Esophagus muscularis mucosa (tissue), 4 donors: Measurements from ENCODE around the gene TMEM53. TPM values are rescaled to one million over a fixed set of nuclear protein-coding genes. Genes with fewer than 3 reads are reported as not detected.

Experiments
- DNase-seq: peaks from one replicate; pipeline ENCODE4 v3.0.0-alpha.2; 2017; ENCODE audit errors: extremely low spot score
- H3K27ac ChIP-seq, 4 donors: fragments of 200-600 bp; sonication (generic); replicated peaks in 1 of 4; 1 replicate in 3 of 4; 2 replicates in 1 of 4; pipeline ENCODE4 v1.5.1; 2016 to 2019; ENCODE audit warnings: mild to moderate bottlenecking in 1 of 4
- H3K27me3 ChIP-seq, 4 donors: fragments of 200-600 bp; sonication (generic); one replicate each; pipeline versions ENCODE4 v1.5.1 to v1.6.0; 2016 to 2019
- H3K36me3 ChIP-seq, 4 donors: fragments of 200-600 bp; sonication (generic); one replicate each; pipeline ENCODE4 v1.5.1; 2016 to 2019
- H3K4me1 ChIP-seq, 4 donors: fragments of 200-600 bp; sonication (generic); one replicate each; pipeline ENCODE4 v1.5.1; 2016 to 2019
- H3K4me3 ChIP-seq, 4 donors: fragments of 200-600 bp; sonication (generic); 1 replicate in 2 of 4; 2 replicates in 2 of 4; pipeline ENCODE4 v1.5.1; 2016 to 2019; ENCODE audit warnings: mild to moderate bottlenecking in 4 of 4, moderate library complexity in 1 of 4
- H3K9me3 ChIP-seq, 4 donors: fragments of 200-600 bp; sonication (generic); 1 replicate in 3 of 4; 2 replicates in 1 of 4; pipeline ENCODE4 v1.5.1; 2016 to 2019
- EP300 ChIP-seq: sonication (generic); formaldehyde crosslinking; IDR thresholded peaks from one replicate; pipeline ENCODE4 v1.6.1; 2017; ENCODE audit warnings: antibody characterized with exemption
- POLR2A ChIP-seq: fragments of 450-650 bp; IDR thresholded peaks from one replicate; pipeline ENCODE4 v1.6.1; 2017; ENCODE audit warnings: antibody characterized with exemption, moderate library complexity, mild to moderate bottlenecking, low read depth
- POLR2AphosphoS5 ChIP-seq, 2 donors: sonication (generic); formaldehyde crosslinking; IDR thresholded peaks; one replicate each; pipeline ENCODE4 v1.6.1; 2017; ENCODE audit warnings: antibody characterized with exemption in 2 of 2
- WGBS: methylation state at CpG from one replicate; pipeline ENCODE4 v1.1.5; 2018; 5-methylcytosine and 5-hydroxymethylcytosine counted together
- intact Hi-C: fragments of 100-400 bp; cut with DNase I; formaldehyde crosslinking; loops from one replicate; pipeline ENCODE4 v1.15.1; 2023
- total RNA-seq, 4 donors: library from RNA; depleted of rRNA; stranded (reverse); fragments of >200 nt; gene quantifications; one replicate each; pipeline versions ENCODE4 v1.1.0 to v1.2.1, GENCODE V29; 2016
- TF ChIP-seq, protein P1 (sequence below), 3 experiments: fragments of 200-600 bp in 2 of 3; fragments of 450-650 bp in 1 of 3; sonication (generic) in 2 of 3; IDR thresholded peaks; one replicate each; pipeline ENCODE4 v1.5.1; 2017 to 2019; ENCODE audit warnings: antibody characterized with exemption in 3 of 3, mild to moderate bottlenecking in 2 of 3, moderate library complexity in 1 of 3

The TMEM53 gene
- total RNA-seq, 4 donors from 2014 or later, result 4.5 to 7.0 (median 5.7) TPM

DNA sequence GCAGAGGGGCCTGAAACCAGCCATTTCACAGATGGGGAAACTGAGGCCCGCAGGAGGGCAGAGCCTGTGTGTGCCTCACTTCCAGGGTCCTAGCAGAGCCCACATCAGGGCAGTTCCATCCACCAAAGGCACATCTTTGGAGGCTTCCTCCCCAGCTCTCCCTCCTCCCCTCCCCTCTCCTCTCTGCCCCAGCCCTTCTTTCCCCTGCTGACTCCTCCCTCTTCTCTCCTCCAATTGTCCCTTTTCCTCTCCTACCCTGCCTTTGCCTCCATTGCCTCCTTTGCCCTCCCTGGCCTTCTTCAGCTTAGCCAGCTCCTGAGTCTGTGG, 56.6 kb downstream of the TMEM53 start:
- TF ChIP-seq, protein P1, sequence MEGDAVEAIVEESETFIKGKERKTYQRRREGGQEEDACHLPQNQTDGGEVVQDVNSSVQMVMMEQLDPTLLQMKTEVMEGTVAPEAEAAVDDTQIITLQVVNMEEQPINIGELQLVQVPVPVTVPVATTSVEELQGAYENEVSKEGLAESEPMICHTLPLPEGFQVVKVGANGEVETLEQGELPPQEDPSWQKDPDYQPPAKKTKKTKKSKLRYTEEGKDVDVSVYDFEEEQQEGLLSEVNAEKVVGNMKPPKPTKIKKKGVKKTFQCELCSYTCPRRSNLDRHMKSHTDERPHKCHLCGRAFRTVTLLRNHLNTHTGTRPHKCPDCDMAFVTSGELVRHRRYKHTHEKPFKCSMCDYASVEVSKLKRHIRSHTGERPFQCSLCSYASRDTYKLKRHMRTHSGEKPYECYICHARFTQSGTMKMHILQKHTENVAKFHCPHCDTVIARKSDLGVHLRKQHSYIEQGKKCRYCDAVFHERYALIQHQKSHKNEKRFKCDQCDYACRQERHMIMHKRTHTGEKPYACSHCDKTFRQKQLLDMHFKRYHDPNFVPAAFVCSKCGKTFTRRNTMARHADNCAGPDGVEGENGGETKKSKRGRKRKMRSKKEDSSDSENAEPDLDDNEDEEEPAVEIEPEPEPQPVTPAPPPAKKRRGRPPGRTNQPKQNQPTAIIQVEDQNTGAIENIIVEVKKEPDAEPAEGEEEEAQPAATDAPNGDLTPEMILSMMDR (IDR thresholded peaks at IDR 0.05), result no peak
- TF ChIP-seq POLR2AphosphoS5 (IDR thresholded peaks at IDR 0.05) (no peak), POLR2A (no peak), EP300 (no peak)
- no peaks in the 10 kb centered on the region for H3K9me3 ChIP-seq
- peaks cover 0 to 10% (median 0%) of the 10 kb centered on the region in 4 donors for H3K27me3 ChIP-seq
- no peaks in the 10 kb centered on the region for H3K36me3 ChIP-seq
- peak overlapping the region in 2 of 4 donors; percentile 18 to 59 for H3K27ac ChIP-seq
- H3K4me1 ChIP-seq, result peaks cover 8 to 38% (median 29%) of the 10 kb centered on the region in 4 donors
- WGBS, result 89% methylated on average over 1 of the region's 1 CpG
- intact Hi-C loops, result no loop called here
- no peak for DNase-seq
- peak overlapping the region; percentile 44 to 61 (median 54) for H3K4me3 ChIP-seq

DNA sequence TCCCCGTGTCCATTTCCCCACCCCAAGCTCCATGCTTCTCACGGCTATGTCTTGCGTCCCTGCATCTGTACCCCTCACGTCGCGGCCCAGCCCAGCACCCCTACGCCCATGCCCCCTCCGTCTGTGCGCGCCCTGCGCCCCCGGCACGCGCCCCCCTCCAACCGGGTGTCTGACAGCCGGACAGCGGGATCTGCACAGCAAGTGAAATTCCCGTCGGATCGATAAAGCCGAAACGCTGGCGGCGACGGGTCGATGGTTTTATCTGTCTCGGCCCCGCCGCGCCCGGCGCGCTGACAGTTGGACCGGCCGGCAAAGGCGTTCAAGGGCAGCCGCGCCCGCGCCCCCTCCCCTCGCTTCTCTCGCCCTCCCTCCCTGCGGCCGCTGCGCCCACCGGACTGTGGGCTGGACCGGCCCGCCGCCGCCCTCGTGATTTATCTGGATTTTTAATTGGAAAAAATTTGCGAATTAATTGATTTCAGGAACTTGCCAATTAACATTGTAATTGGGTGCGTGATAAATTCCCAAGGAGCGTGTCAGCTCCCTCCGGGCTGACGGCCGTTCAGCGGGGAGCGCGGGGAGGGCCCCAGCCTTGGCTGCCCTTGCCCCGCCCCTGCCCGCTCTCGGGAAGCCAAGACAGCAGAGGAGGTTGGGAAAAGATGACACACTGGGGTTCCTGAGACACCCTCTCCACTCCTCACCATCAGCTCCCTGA, 57.1 kb downstream of the TMEM53 start:
- no peaks in the 10 kb centered on the region for H3K9me3 ChIP-seq
- peaks cover 0 to 10% (median 0%) of the 10 kb centered on the region in 4 donors for H3K27me3 ChIP-seq
- intact Hi-C loops, result no loop called here
- H3K4me3 ChIP-seq, result peak overlapping the region; percentile 44 to 61 (median 54)
- no peaks in the 10 kb centered on the region for H3K36me3 ChIP-seq
- TF ChIP-seq POLR2A, result no peak
- TF ChIP-seq POLR2AphosphoS5 (IDR thresholded peaks at IDR 0.05), result no peak
- TF ChIP-seq, protein P1 (IDR thresholded peaks at IDR 0.05), result no peak
- TF ChIP-seq EP300, result no peak
- peaks cover 8 to 38% (median 29%) of the 10 kb centered on the region in 4 donors for H3K4me1 ChIP-seq
- peak overlapping the region in 2 of 4 donors; percentile 18 to 59 for H3K27ac ChIP-seq
- 41% methylated on average over 51 of the region's 63 CpGs for WGBS
- DNase-seq, result no peak

DNA sequence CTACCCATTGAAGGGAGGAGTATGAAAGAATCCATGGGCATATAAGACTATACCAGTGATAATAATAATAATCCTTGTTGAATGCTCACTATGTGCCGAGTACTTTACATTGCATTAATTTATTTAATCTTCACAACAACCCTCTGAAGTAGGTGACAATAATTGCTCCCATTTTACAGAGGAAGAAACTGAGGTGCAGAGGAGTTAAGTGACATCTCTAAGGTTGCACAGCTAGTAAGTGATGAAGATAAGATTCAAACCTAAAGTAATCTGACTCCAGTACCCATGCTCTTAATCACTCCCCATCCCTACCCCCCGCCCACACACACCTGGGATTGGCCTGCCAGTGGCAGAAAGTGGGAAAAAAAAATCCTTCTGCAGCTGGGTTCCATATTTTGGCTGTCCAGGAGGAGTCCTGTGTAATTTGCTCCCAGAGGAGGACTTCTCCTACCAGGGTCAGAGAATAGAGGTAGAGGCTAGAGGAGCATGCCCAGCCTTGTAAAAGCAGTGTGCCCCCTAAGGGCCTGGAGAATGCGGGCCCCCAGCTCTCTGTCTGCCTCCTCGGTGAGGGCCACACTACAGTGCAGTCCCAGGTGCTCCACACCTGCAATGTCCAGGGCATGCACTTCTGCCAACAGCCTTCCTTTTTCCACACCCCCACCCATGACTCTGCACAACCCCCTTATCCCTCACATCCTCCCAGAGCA, 57.8 kb downstream of the TMEM53 start:
- no peak for DNase-seq
- Histone ChIP-seq H3K4me3 (peak overlapping the region; percentile 44 to 61 (median 54)), H3K4me1 (peaks cover 8 to 38% (median 29%) of the 10 kb centered on the region in 4 donors), H3K27ac (no peak overlapping the region), H3K36me3 (no peaks in the 10 kb centered on the region), H3K27me3 (peaks cover 0 to 10% (median 0%) of the 10 kb centered on the region in 4 donors), H3K9me3 (no peaks in the 10 kb centered on the region)
- intact Hi-C loops, result no loop called here
- WGBS, result 94% methylated on average over 3 of the region's 4 CpGs
- TF ChIP-seq POLR2A, result no peak
- no peak for TF ChIP-seq EP300
- no peak for TF ChIP-seq POLR2AphosphoS5 (IDR thresholded peaks at IDR 0.05)
- TF ChIP-seq, protein P1 (IDR thresholded peaks at IDR 0.05), result no peak

DNA sequence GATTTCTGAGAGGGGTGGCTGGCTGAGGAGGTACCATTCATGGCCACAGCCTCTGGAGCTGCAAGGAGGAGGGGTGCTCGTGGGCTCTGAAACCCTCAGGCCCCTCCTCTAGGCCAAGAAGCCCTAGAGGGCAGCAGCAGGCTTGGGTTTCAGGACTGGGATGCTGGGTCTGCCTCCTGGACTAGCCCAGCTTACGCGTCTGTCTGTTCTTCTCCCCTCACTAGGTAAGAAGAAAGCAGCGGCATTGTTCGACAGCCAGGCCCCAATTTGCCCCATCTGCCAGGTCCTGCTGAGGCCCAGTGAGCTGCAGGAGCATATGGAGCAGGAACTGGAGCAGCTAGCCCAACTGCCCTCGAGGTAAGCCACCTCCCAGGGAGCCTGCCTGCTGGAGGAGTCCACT, 60.3 kb downstream of the TMEM53 start:
- peaks cover 0 to 10% (median 0%) of the 10 kb centered on the region in 4 donors for H3K27me3 ChIP-seq
- H3K36me3 ChIP-seq, result no peaks in the 10 kb centered on the region
- H3K27ac ChIP-seq, result no peak overlapping the region
- WGBS, result 91% methylated on average over 6 of the region's 6 CpGs
- DNase-seq, result no peak
- peaks cover 8 to 31% (median 20%) of the 10 kb centered on the region in 4 donors for H3K4me1 ChIP-seq
- no peak overlapping the region for H3K4me3 ChIP-seq
- H3K9me3 ChIP-seq, result no peaks in the 10 kb centered on the region
- TF ChIP-seq, protein P1 (IDR thresholded peaks at IDR 0.05), result no peak
- TF ChIP-seq POLR2A (no peak), POLR2AphosphoS5 (IDR thresholded peaks at IDR 0.05) (no peak), EP300 (no peak)
- intact Hi-C loops, result no loop called here
